ENCODE results near the gene PABPC3.

The PABPC3 gene

GRCh38 chr13:25095851-25096453 is at the start of gene PABPC3:
Gene PABPC3 (plus strand): TSS chr13:25096136. CDS start chr13:25096199, 63 bp downstream.
- DNase-seq (ENCODE audit: low read depth), result no peak

GRCh38 chr13:25046274-25046984 is 49.5 kb upstream of the PABPC3 start:
- DNase-seq (ENCODE audit: low read depth), result no peak

GRCh38 chr13:25046985-25047511 is 48.9 kb upstream of the PABPC3 start:
- DNase-seq (ENCODE audit: low read depth), result no peak

GRCh38 chr13:25051065-25051464 is 44.9 kb upstream of the PABPC3 start:
- no peak for DNase-seq (ENCODE audit: low read depth)

- no peak for DNase-seq (ENCODE audit: low read depth)
These were observed 36.8 kb upstream of the PABPC3 start for GRCh38 chr13:25059166-25059565.

GRCh38 chr13:25059958-25060357 is 36.0 kb upstream of the PABPC3 start:
- DNase-seq (ENCODE audit: low read depth), result no peak

- DNase-seq (ENCODE audit: low read depth), result no peak
These were observed 33.5 kb upstream of the PABPC3 start for GRCh38 chr13:25062479-25062878.

GRCh38 chr13:25064396-25064795 is 31.5 kb upstream of the PABPC3 start:
- DNase-seq (ENCODE audit: low read depth), result no peak

GRCh38 chr13:25065974-25066770 is 29.8 kb upstream of the PABPC3 start:
- DNase-seq (ENCODE audit: low read depth), result no peak

GRCh38 chr13:25067064-25067463 is 28.9 kb upstream of the PABPC3 start:
- DNase-seq (ENCODE audit: low read depth), result no peak

- DNase-seq (ENCODE audit: low read depth), result no peak
These were observed 27.1 kb upstream of the PABPC3 start for GRCh38 chr13:25068810-25069209.

GRCh38 chr13:25069236-25069635 is 26.7 kb upstream of the PABPC3 start:
- no peak for DNase-seq (ENCODE audit: low read depth)

- no peak for DNase-seq (ENCODE audit: low read depth)
These were observed 26.0 kb upstream of the PABPC3 start for GRCh38 chr13:25069911-25070310.

- DNase-seq (ENCODE audit: low read depth), result no peak
These were observed 15.2 kb upstream of the PABPC3 start for GRCh38 chr13:25080773-25081172.

GRCh38 chr13:25084096-25084495 is 11.8 kb upstream of the PABPC3 start:
- DNase-seq (ENCODE audit: low read depth), result no peak

- no peak for DNase-seq (ENCODE audit: low read depth)
These were observed 10.7 kb upstream of the PABPC3 start for GRCh38 chr13:25085125-25085742.

- DNase-seq (ENCODE audit: low read depth), result no peak
These were observed 7.2 kb upstream of the PABPC3 start for GRCh38 chr13:25088562-25089221.

GRCh38 chr13:25097426-25097825 is 1.5 kb downstream of the PABPC3 start:
- no peak for DNase-seq (ENCODE audit: low read depth)

- DNase-seq (ENCODE audit: low read depth), result no peak
These were observed 7.8 kb downstream of the PABPC3 start for GRCh38 chr13:25103711-25104110.

GRCh38 chr13:25109341-25109740 is 13.4 kb downstream of the PABPC3 start:
- DNase-seq (ENCODE audit: low read depth), result no peak

- no peak for DNase-seq (ENCODE audit: low read depth)
These were observed 15.1 kb downstream of the PABPC3 start for GRCh38 chr13:25110956-25111584.
